ENCODE data around the gene MPPED1.

DNA sequence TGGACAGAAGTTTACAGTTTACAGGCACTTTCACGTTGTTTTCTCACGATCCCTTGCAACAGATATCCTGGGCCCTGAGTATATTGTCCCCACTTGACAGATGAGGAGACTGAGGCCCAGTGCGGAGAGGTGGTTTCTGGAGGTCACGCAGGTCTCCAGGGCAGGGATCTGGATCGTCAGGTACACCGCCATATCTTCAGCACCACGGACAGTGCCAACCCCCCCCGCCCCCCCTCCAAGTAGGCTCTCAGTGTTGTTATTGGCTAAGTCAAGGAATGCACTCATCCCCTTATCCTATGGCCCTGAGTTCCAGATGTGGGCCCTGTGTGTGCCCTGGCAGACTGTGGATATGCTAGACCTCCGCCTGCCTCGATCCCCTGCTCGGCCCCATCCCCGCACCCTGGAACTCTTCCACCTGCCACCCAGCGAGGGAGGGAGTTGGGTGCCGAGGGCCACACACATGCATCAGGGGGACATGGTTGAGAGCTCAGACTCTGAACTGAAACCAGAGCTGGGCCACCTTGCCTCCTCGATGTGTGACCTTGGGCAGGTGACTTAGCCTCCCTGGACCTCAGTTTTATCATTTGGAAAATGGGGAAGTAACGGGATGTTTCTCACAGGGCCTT lies 37.5 kb downstream of the MPPED1 start:
- TF ChIP-seq, protein P1, sequence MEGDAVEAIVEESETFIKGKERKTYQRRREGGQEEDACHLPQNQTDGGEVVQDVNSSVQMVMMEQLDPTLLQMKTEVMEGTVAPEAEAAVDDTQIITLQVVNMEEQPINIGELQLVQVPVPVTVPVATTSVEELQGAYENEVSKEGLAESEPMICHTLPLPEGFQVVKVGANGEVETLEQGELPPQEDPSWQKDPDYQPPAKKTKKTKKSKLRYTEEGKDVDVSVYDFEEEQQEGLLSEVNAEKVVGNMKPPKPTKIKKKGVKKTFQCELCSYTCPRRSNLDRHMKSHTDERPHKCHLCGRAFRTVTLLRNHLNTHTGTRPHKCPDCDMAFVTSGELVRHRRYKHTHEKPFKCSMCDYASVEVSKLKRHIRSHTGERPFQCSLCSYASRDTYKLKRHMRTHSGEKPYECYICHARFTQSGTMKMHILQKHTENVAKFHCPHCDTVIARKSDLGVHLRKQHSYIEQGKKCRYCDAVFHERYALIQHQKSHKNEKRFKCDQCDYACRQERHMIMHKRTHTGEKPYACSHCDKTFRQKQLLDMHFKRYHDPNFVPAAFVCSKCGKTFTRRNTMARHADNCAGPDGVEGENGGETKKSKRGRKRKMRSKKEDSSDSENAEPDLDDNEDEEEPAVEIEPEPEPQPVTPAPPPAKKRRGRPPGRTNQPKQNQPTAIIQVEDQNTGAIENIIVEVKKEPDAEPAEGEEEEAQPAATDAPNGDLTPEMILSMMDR (conservative IDR thresholded peaks at IDR 0.05) = no peak
- no peak for TF ChIP-seq EZH2 (IDR thresholded peaks at IDR 0.05; ENCODE audit: low read depth)
